Nucleus accumbens (tissue), 56 donors: ENCODE measurements around the gene SRSF11.

Source experiments
- DNase-seq, 56 donors: peaks; one replicate each; lab custom pipeline; 2025; lab: John Stamatoyannopoulos, UW

SRSF11 gene

GRCh38 chr1:70295749-70296148 is 74.6 kb downstream of the SRSF11 start:
- DNase-seq, result no peak

- DNase-seq, result no peak
Measured at GRCh38 chr1:70299472-70299871, 78.3 kb downstream of the SRSF11 start.
